Breast epithelium (tissue), 3 donors: ENCODE results near the gene AMPH.

Experiments
- POLR2AphosphoS5 ChIP-seq, 3 donors: sonication (generic); formaldehyde crosslinking; IDR thresholded peaks; one replicate each; pipeline ENCODE4 v1.6.1; 2017; ENCODE audit warnings: antibody characterized with exemption in 3 of 3
- TF ChIP-seq, protein P1 (sequence below), 3 donors: fragments of 450-650 bp; IDR thresholded peaks; one replicate each; pipeline ENCODE4 v1.5.1; 2016 to 2017; ENCODE audit warnings: antibody characterized with exemption in 3 of 3, mild to moderate bottlenecking in 3 of 3, moderate library complexity in 3 of 3

DNA sequence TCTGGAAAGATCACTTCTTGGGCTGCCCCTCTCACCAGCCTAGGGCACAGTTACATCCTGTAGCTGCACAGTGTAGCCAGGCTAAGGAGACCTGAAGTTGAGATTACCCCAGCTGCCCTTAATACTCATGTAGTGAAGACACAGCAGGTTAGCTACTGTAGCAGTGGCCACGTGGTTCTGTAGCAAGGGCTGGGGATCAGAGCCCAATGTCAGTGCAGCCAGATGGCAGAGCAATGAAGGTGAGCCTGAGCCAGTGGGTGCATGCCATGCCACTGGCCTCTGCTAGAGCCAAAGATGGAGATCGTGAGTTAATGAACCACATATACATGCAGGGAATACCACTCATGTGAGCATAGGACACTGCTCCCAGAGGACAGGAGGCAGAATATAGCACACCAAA lies 15.5 kb downstream of the AMPH start:
- TF ChIP-seq, protein P1, sequence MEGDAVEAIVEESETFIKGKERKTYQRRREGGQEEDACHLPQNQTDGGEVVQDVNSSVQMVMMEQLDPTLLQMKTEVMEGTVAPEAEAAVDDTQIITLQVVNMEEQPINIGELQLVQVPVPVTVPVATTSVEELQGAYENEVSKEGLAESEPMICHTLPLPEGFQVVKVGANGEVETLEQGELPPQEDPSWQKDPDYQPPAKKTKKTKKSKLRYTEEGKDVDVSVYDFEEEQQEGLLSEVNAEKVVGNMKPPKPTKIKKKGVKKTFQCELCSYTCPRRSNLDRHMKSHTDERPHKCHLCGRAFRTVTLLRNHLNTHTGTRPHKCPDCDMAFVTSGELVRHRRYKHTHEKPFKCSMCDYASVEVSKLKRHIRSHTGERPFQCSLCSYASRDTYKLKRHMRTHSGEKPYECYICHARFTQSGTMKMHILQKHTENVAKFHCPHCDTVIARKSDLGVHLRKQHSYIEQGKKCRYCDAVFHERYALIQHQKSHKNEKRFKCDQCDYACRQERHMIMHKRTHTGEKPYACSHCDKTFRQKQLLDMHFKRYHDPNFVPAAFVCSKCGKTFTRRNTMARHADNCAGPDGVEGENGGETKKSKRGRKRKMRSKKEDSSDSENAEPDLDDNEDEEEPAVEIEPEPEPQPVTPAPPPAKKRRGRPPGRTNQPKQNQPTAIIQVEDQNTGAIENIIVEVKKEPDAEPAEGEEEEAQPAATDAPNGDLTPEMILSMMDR (IDR thresholded peaks at IDR 0.05): no peak
- TF ChIP-seq POLR2AphosphoS5 (IDR thresholded peaks at IDR 0.05): no peak
